Testis (tissue), 3 donors: ENCODE results near the gene SHROOM2. TPM values are rescaled to one million over a fixed set of nuclear protein-coding genes. Genes with fewer than 3 reads are reported as not detected.

ENCODE experiments used
- DNase-seq: peaks from one replicate; pipeline ENCODE4 v3.0.0-alpha.2; 2019
- H3K27ac ChIP-seq, 2 donors: fragments of 200-600 bp; sonication (generic); one replicate each; pipeline ENCODE4 v1.5.1; 2019
- H3K27me3 ChIP-seq: fragments of 200-600 bp; sonication (generic); one replicate; pipeline ENCODE4 v1.5.1; 2019
- H3K36me3 ChIP-seq: fragments of 200-600 bp; sonication (generic); one replicate; pipeline ENCODE4 v1.5.1; 2017; ENCODE audit warnings: low read depth; ENCODE audit errors: missing control alignments
- H3K4me1 ChIP-seq: fragments of 200-600 bp; sonication (generic); one replicate; pipeline ENCODE4 v1.5.1; 2019
- H3K4me3 ChIP-seq, 2 donors: fragments of 200-600 bp; sonication (generic); one replicate each; pipeline ENCODE4 v1.5.1; 2017 to 2019
- H3K9me3 ChIP-seq: fragments of 200-600 bp; sonication (generic); one replicate; pipeline ENCODE4 v1.5.1; 2017
- POLR2A ChIP-seq: fragments of 450-650 bp; IDR thresholded peaks from one replicate; pipeline ENCODE4 v1.6.1; 2017; ENCODE audit warnings: antibody characterized with exemption, mild to moderate bottlenecking, moderate library complexity
- WGBS, 2 donors: methylation state at CpG; one replicate each; pipeline ENCODE4 v1.1.5; 2018; 5-methylcytosine and 5-hydroxymethylcytosine counted together
- intact Hi-C: fragments of 100-400 bp; cut with DNase I; formaldehyde crosslinking; loops from one replicate; pipeline ENCODE4 v1.15.1; 2023; ENCODE audit warnings: low total_unique reads
- polyA plus RNA-seq: library from polyadenylated mRNA; stranded (reverse); fragments of 350-450 nt; fragmentation: Illumina TruSeq; extraction: RNeasy Lipid Tissue Mini Kit (QIAGEN cat#74804); gene quantifications from one replicate; pipeline ENCODE4 v1.2.3, GENCODE V29; 2014; ENCODE audit warnings: low read depth, low replicate concordance; ENCODE audit not compliant: insufficient read depth
- total RNA-seq, 2 donors: library from RNA; depleted of rRNA; stranded (reverse); fragments of >200 nt; gene quantifications; one replicate each; pipeline ENCODE4 v1.2.3, GENCODE V29; 2016
- TF ChIP-seq, protein P1 (sequence below), 3 experiments: fragments of 450-650 bp in 2 of 3; fragments of 200-600 bp in 1 of 3; sonication (generic) in 1 of 3; IDR thresholded peaks; one replicate each; pipeline ENCODE4 v1.5.1; 2016 to 2019; ENCODE audit warnings: antibody characterized with exemption in 3 of 3, mild to moderate bottlenecking in 2 of 3, moderate library complexity in 1 of 3

SHROOM2 gene
- total and polyA plus RNA-seq, 3 donors from 2014 or later, result 8.2 to 46.0 (median 22.1) TPM

DNA sequence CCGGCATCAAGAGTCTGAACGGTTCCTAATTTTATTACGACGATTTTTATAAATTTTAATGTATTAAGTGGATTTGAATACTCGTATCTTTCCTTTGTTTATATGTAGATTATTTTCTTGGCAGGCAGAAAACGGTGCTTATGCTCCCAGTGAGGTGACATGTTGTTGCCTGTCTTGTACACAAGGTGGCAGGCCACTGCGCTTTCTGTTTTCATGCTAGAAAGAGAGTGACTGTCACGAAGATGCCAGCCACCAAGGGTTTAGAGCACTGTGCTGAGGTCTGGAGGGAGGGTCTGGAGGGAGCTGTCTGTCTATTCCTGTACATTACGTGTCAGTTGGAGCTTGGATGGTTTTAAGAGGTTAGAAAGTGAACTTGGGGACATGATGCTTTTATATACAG lies 87.7 kb downstream of the SHROOM2 start:
- Histone ChIP-seq H3K27ac (no peak overlapping the region), H3K9me3 (no peaks in the 10 kb centered on the region), H3K4me1 (no peaks in the 10 kb centered on the region), H3K27me3 (no peaks in the 10 kb centered on the region), H3K36me3 (no peaks in the 10 kb centered on the region), H3K4me3 (no peak overlapping the region)
- DNase-seq, result peak; percentile 66
- intact Hi-C loops, result no loop called here
- WGBS, 2 donors, result 48 to 57% methylated on average over 7 to 9 of the region's 9 CpGs
- TF ChIP-seq, protein P1, sequence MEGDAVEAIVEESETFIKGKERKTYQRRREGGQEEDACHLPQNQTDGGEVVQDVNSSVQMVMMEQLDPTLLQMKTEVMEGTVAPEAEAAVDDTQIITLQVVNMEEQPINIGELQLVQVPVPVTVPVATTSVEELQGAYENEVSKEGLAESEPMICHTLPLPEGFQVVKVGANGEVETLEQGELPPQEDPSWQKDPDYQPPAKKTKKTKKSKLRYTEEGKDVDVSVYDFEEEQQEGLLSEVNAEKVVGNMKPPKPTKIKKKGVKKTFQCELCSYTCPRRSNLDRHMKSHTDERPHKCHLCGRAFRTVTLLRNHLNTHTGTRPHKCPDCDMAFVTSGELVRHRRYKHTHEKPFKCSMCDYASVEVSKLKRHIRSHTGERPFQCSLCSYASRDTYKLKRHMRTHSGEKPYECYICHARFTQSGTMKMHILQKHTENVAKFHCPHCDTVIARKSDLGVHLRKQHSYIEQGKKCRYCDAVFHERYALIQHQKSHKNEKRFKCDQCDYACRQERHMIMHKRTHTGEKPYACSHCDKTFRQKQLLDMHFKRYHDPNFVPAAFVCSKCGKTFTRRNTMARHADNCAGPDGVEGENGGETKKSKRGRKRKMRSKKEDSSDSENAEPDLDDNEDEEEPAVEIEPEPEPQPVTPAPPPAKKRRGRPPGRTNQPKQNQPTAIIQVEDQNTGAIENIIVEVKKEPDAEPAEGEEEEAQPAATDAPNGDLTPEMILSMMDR (IDR thresholded peaks at IDR 0.05), result peak; percentile 17 to 41 (median 36)
- TF ChIP-seq POLR2A, result no peak

DNA sequence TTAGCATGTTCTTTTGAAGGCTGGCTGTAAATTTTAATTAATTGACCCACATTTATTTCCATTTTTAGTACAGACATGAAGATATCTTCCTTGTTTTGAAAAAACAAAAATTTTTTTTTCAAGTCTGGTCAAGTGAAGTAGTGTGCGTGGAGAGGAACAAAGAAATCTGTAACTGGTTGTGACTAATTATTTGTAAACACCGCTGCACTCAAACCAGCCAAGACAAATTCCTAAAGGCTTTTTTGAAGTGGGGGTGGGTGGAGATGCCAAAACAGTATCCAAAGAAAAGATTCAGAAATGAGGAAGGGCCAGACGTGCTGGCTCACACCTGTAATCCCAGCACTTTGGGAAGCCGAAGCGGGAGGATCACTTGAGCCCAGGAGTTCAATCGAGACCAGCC lies 88.3 kb downstream of the SHROOM2 start:
- TF ChIP-seq, protein P1 (IDR thresholded peaks at IDR 0.05), result no peak
- no peak for TF ChIP-seq POLR2A
- WGBS, 2 donors, result 52 to 58% methylated on average over 6 of the region's 6 CpGs

DNA sequence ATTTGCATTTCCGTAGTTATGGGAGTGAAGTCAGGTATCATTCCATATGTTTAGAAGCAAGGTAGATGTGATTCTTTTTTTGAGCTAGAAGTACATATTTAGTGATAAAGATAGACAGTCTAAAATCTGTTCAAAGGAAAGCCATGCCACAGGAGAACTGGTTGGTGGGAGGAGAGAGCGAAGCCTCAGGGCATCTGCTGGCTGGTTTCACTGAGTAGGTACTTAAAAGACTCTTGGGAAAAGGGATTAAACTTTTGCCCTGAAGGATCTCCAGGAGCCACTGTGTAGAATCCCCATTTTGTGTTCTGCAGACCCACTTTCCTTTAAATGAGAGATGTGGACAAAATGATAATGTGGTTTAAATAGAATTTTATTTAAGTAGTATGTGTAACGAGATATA lies 89.6 kb downstream of the SHROOM2 start:
- no peaks in the 10 kb centered on the region for H3K9me3 ChIP-seq
- intact Hi-C loops, result no loop called here
- no peaks in the 10 kb centered on the region for H3K36me3 ChIP-seq
- no peaks in the 10 kb centered on the region for H3K4me1 ChIP-seq
- H3K27ac ChIP-seq, result no peak overlapping the region
- DNase-seq, result no peak
- H3K4me3 ChIP-seq, result no peak overlapping the region
- 64 to 87% methylated on average over 3 of the region's 3 CpGs for WGBS, 2 donors
- H3K27me3 ChIP-seq, result no peaks in the 10 kb centered on the region
- TF ChIP-seq, protein P1 (IDR thresholded peaks at IDR 0.05), result no peak
- TF ChIP-seq POLR2A, result no peak

More for the DNA sequence above, 88.3 kb downstream of the SHROOM2 start:
- no peaks in the 10 kb centered on the region for H3K27me3 ChIP-seq
- intact Hi-C loops, result no loop called here
- H3K9me3 ChIP-seq, result no peaks in the 10 kb centered on the region
- no peaks in the 10 kb centered on the region for H3K4me1 ChIP-seq
- DNase-seq, result no peak
- no peak overlapping the region for H3K27ac ChIP-seq
- H3K36me3 ChIP-seq, result no peaks in the 10 kb centered on the region
- H3K4me3 ChIP-seq, result no peak overlapping the region

DNA sequence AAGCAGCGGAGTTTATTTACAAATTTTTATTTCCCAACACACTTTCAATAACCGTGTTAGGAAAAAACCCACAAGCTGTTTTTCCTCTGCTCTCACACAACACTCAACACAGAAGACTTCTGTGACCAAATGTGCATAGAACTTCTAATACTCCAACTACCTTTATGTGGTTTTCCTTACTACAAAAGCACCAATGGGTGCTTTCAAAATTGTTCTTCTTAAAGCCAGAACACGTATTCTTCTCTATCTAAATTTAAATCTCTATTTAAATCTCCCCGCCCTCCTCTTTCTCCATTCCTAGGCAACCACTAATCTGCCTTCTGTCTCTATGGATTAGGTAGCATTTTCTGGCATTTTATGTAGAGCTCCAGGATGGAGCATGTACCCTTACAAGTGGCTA lies 90.0 kb downstream of the SHROOM2 start:
- no peaks in the 10 kb centered on the region for H3K36me3 ChIP-seq
- DNase-seq, result no peak
- no peaks in the 10 kb centered on the region for H3K9me3 ChIP-seq
- H3K27me3 ChIP-seq, result no peaks in the 10 kb centered on the region
- intact Hi-C loops, result no loop called here
- H3K27ac ChIP-seq, result no peak overlapping the region
- TF ChIP-seq POLR2A, result no peak
- TF ChIP-seq, protein P1 (IDR thresholded peaks at IDR 0.05), result no peak
- WGBS, 2 donors, result 91 to 94% methylated on average over 4 of the region's 4 CpGs
- H3K4me3 ChIP-seq, result no peak overlapping the region
- no peaks in the 10 kb centered on the region for H3K4me1 ChIP-seq

DNA sequence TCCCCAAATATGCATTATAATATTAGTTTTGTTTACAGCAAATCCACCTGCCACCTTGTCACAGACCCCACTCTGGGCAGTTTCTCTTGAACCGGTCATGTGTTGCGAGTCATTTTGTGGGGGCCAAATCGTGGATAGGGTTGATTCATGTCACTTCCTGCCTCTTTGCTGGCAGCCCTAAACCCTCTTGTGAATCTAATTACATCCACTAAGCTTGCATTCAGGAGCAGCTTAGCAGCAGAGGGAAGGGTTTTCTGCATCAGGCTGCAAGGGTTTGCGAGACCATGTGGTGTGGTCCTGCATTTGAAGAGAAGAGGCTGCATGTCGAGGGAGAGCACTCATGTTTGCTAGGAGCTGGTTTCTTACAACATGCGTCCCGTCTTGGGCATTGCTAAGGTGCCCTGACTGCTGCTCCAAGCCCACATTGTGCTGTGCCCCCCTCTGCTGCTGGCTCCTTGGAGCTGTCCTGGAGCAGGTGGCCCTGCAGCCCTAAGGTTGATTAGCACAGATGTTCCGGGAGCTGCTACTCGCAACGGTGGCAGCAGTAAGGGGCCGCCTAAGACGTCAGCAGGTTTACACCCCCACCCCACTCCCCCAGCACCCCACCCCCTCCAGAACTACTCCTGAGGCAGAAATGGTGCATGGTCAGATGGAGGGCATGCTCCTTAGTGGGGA lies 92.1 kb downstream of the SHROOM2 start:
- no peak for TF ChIP-seq POLR2A
- TF ChIP-seq, protein P1 (IDR thresholded peaks at IDR 0.05), result no peak
- Histone ChIP-seq H3K27me3 (no peaks in the 10 kb centered on the region), H3K36me3 (no peaks in the 10 kb centered on the region), H3K27ac (no peak overlapping the region), H3K4me1 (no peaks in the 10 kb centered on the region), H3K9me3 (no peaks in the 10 kb centered on the region), H3K4me3 (no peak overlapping the region)
- DNase-seq, result no peak
- WGBS, 2 donors, result 66 to 67% methylated on average over 3 to 12 of the region's 12 CpGs
- intact Hi-C loops, result no loop called here
